HUES6 (cell line): ENCODE measurements around the gene BAIAP2.

Experiments used
- H3K27ac ChIP-seq: 2 replicates; pipeline ENCODE4 v1.7.0; 2013; ENCODE audit warnings: low read depth, mild to moderate bottlenecking, low read length, inconsistent platforms
- H3K27me3 ChIP-seq: 2 replicates; pipeline ENCODE4 v1.6.1; 2013; ENCODE audit warnings: low read length; ENCODE audit not compliant: control insufficient read depth, insufficient read depth
- H3K36me3 ChIP-seq: 2 replicates; pipeline ENCODE4 v1.6.1; 2013; ENCODE audit warnings: low read length; ENCODE audit not compliant: control insufficient read depth, insufficient read depth
- H3K4me1 ChIP-seq: 2 replicates; pipeline ENCODE4 v1.6.1; 2013; ENCODE audit warnings: low read length; ENCODE audit not compliant: control insufficient read depth, insufficient read depth
- H3K4me3 ChIP-seq: 2 replicates; pipeline ENCODE4 v1.5.1; 2013; ENCODE audit warnings: low read depth, low read length
- H3K9ac ChIP-seq: one replicate; pipeline ENCODE4 v1.6.1; 2013; ENCODE audit warnings: mild to moderate bottlenecking, low read length
- H3K9me3 ChIP-seq: 2 replicates; pipeline ENCODE4 v1.6.1; 2013; ENCODE audit warnings: low read depth, low read length; ENCODE audit not compliant: control insufficient read depth, insufficient read depth

The BAIAP2 gene

GRCh38 chr17:81050645-81051625 is 16.0 kb downstream of the BAIAP2 start:
- Histone ChIP-seq H3K4me1 (peaks cover 21% of the 10 kb centered on the region), H3K36me3 (no peaks in the 10 kb centered on the region), H3K9ac (no peak overlapping the region), H3K4me3 (no peak overlapping the region), H3K27me3 (no peaks in the 10 kb centered on the region), H3K9me3 (no peaks in the 10 kb centered on the region), H3K27ac (no peak overlapping the region)

- no peak overlapping the region for H3K4me3 ChIP-seq
- H3K9me3 ChIP-seq: no peaks in the 10 kb centered on the region
- H3K4me1 ChIP-seq: peaks cover 25% of the 10 kb centered on the region
- no peak overlapping the region for H3K27ac ChIP-seq
- no peak overlapping the region for H3K9ac ChIP-seq
- H3K27me3 ChIP-seq: no peaks in the 10 kb centered on the region
- H3K36me3 ChIP-seq: no peaks in the 10 kb centered on the region
Measured at GRCh38 chr17:81052199-81052997, 17.4 kb downstream of the BAIAP2 start.

- H3K27me3 ChIP-seq: no peaks in the 10 kb centered on the region
- H3K27ac ChIP-seq: no peak overlapping the region
- no peaks in the 10 kb centered on the region for H3K36me3 ChIP-seq
- H3K4me3 ChIP-seq: no peak overlapping the region
- H3K9me3 ChIP-seq: no peaks in the 10 kb centered on the region
- peaks cover 28% of the 10 kb centered on the region for H3K4me1 ChIP-seq
- H3K9ac ChIP-seq: no peak overlapping the region
Measured at GRCh38 chr17:81053041-81053970, 18.4 kb downstream of the BAIAP2 start.

DNA sequence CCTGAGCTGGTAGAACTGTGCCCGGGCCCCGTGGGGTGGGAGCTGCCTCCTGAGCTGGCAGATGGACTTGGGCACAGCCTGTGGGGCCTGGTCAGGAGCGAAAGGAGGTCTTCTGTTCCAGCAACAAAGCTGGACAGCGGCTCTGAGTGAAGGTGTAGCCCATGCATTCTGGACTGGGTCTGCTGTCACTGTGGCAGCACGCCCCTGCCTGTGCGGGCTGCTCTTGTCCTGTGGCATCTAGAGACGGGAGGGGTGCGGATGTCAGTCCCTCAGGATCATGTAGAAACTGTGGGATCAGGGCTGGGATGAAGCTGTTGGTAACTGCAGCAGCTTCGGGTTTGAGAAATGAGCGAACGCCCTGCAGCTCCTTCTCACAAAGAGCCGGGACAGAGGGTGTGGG is 19.4 kb downstream of the BAIAP2 start:
- Histone ChIP-seq H3K4me1 (peaks cover 27% of the 10 kb centered on the region), H3K27ac (no peak overlapping the region), H3K4me3 (no peak overlapping the region), H3K36me3 (no peaks in the 10 kb centered on the region), H3K9me3 (no peaks in the 10 kb centered on the region), H3K9ac (no peak overlapping the region), H3K27me3 (no peaks in the 10 kb centered on the region)

GRCh38 chr17:81054881-81055370 is 20.0 kb downstream of the BAIAP2 start:
- H3K4me3 ChIP-seq: no peak overlapping the region
- H3K4me1 ChIP-seq: peaks cover 23% of the 10 kb centered on the region
- H3K27ac ChIP-seq: no peak overlapping the region
- H3K27me3 ChIP-seq: no peaks in the 10 kb centered on the region
- H3K9me3 ChIP-seq: no peaks in the 10 kb centered on the region
- no peaks in the 10 kb centered on the region for H3K36me3 ChIP-seq
- H3K9ac ChIP-seq: no peak overlapping the region

DNA sequence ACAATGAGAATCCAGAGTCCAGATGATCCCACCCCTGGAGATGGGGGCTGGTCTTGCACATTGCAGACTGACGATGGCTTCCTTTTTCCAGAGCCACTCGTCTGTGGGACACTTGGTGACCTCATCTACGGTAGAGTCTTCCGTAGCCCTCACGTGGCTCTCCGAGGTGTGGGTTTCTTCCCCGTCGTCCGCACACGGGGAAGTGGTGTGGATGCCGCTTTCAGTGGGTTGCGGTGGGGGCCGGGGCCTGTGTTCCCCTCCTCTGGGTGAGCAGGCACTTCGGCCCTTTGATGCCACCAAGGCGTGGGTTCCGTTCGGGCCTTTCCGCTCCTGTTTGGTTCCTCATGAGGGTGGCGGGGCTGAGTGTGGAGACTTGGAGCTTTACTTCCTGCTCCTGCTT is 21.4 kb downstream of the BAIAP2 start:
- Histone ChIP-seq H3K4me3 (no peak overlapping the region), H3K4me1 (peaks cover 16% of the 10 kb centered on the region), H3K9me3 (no peaks in the 10 kb centered on the region), H3K9ac (no peak overlapping the region), H3K27me3 (no peaks in the 10 kb centered on the region), H3K27ac (no peak overlapping the region), H3K36me3 (no peaks in the 10 kb centered on the region)

DNA sequence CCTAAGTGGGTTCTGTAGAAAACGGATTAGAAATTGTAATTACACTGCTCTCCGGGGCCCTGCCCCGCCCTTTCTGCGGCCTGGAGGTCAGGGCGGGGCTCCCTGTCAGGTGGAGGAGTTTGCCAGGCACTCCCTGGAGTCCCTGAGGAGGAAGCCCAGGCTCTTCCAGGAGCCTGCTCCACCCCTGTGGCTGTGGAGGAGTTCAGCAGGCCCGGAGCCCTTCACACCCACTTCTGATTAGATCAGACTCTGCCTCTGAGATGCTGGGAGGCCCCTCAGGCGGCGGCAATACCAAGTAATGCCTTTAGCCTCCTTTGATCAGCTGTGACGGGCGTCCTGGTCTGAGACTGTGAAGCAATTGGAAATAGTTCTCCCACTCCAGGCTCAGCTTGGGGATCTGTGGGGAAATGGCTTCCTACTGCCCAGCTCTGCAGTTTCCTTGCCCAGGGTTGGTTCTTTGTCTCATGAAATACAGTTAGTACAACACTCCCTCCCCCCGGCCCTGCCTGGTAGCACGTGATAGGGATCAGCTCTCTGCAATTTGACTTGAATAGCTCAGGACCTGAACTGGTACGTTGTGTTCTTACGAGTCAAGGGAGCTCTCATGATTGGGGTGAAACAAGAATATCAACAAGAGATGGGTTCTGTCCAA is 22.3 kb downstream of the BAIAP2 start:
- Histone ChIP-seq H3K4me1 (peaks cover 9% of the 10 kb centered on the region), H3K36me3 (no peaks in the 10 kb centered on the region), H3K9me3 (no peaks in the 10 kb centered on the region), H3K9ac (peak overlapping the region; percentile 31), H3K27me3 (no peaks in the 10 kb centered on the region), H3K4me3 (no peak overlapping the region), H3K27ac (no peak overlapping the region)

DNA sequence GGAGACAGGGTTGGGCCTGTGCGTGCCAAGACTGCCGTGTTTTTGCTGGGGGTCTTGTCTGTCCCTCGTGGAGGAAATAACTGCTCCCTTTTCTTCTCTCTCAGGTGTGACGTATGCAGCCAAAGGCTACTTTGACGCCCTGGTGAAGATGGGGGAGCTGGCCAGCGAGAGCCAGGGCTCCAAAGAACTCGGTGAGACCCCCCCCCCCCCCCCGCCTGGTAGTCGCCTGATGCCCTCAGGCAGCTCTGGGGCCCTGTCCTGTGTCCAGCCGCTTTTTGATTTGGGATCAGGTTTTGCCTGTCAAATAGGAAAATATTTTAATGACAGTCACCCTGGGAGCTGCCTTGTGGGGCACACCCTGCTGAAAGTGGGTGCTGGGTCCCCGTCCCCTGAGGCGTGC is 22.8 kb downstream of the BAIAP2 start:
- Histone ChIP-seq H3K9ac (no peak overlapping the region), H3K4me3 (no peak overlapping the region), H3K9me3 (no peaks in the 10 kb centered on the region), H3K36me3 (no peaks in the 10 kb centered on the region), H3K4me1 (peaks cover 6% of the 10 kb centered on the region; the same call in 1 of the 2 replicates), H3K27ac (no peak overlapping the region), H3K27me3 (no peaks in the 10 kb centered on the region)

DNA sequence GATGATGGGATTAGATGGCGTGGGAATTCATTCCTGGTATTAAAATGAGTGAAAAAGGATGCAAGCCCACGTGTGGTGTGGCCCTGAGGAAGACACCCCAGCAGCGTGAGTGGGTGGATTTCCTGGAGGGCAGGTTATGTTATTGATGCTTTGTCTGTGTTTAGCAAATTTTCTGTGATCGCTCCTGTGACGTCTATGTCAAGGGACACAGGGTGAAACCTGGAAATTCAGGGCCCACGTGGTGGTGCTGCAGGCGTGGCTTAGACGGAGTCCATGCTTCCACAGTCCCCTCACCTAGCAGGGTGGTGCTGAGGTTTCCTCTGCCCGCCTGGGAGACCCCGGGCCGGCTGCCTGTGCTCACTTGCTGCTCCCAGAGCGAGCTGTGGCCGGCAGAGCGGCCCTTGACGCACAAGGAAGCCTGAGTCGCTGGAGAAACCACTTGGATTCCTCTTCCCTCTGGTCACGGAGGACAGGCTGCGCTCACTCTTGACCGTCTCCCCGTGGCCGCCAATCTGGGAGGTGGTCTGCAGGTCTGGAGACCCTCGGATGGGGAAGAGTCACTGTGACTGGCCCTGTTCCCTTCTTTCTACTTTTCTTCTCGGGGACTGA is 23.4 kb downstream of the BAIAP2 start:
- Histone ChIP-seq H3K27ac (no peak overlapping the region), H3K9ac (no peak overlapping the region), H3K36me3 (no peaks in the 10 kb centered on the region), H3K27me3 (no peaks in the 10 kb centered on the region), H3K4me1 (peaks cover 6% of the 10 kb centered on the region; the same call in 1 of the 2 replicates), H3K9me3 (no peaks in the 10 kb centered on the region), H3K4me3 (no peak overlapping the region)

GRCh38 chr17:81059026-81059425 is 24.1 kb downstream of the BAIAP2 start:
- no peak overlapping the region for H3K4me3 ChIP-seq
- H3K9me3 ChIP-seq: no peaks in the 10 kb centered on the region
- H3K36me3 ChIP-seq: no peaks in the 10 kb centered on the region
- H3K9ac ChIP-seq: no peak overlapping the region
- no peak overlapping the region for H3K27ac ChIP-seq
- no peaks in the 10 kb centered on the region for H3K27me3 ChIP-seq
- peaks cover 8% of the 10 kb centered on the region; the same call in 1 of the 2 replicates for H3K4me1 ChIP-seq
